ENCODE results near the gene MYOM3. TPM values are rescaled to one million over a fixed set of nuclear protein-coding genes. Genes with fewer than 3 reads are reported as not detected.
A peak's percentile ranks its signal among the peaks of the same experiment; 100 is the strongest.
"Not testable (repeated sequence)": the region's sequence is repeated elsewhere in the genome, so short reads cannot be mapped to it uniquely, and the experiment has no call there.

MYOM3 gene
- polyA plus RNA-seq, 6 donors from 2014 or later = not detected

GRCh38 chr1:24042315-24042714 lies 69.6 kb downstream of the MYOM3 start:
- no peaks in the 10 kb centered on the region for H3K27me3 Mint-ChIP-seq
- H3K4me1 Mint-ChIP-seq = no peaks in the 10 kb centered on the region
- ATAC-seq (ENCODE audit: low read depth in 2 of 2) = no peak
- H3K27ac Mint-ChIP-seq = no peak overlapping the region
- no peak overlapping the region for H3K4me3 Mint-ChIP-seq
- H3K9me3 Mint-ChIP-seq = peaks cover 0 to 4% (median 0%) of the 10 kb centered on the region in 7 donors
- no peak for DNase-seq
- no peaks in the 10 kb centered on the region for H3K36me3 Mint-ChIP-seq

- no peak overlapping the region for H3K4me3 Mint-ChIP-seq
Measured at GRCh38 chr1:24036088-24036487, 75.8 kb downstream of the MYOM3 start.

GRCh38 chr1:24032981-24033380 lies 79.0 kb downstream of the MYOM3 start:
- Mint-ChIP-seq H3K36me3 (no peaks in the 10 kb centered on the region), H3K27me3 (no peaks in the 10 kb centered on the region), H3K4me1 (peaks cover 0 to 3% (median 2%) of the 10 kb centered on the region in 3 donors), H3K9me3 (no peaks in the 10 kb centered on the region), H3K27ac (peak overlapping the region in 1 of 6 donors; percentile 38), H3K4me3 (no peak overlapping the region)
- ATAC-seq (ENCODE audit: low read depth in 2 of 2) (no peak), DNase-seq (no peak)

More at GRCh38 chr1:24036088-24036487, 75.8 kb downstream of the MYOM3 start:
- no peak overlapping the region for H3K27ac Mint-ChIP-seq
- ATAC-seq (ENCODE audit: low read depth in 2 of 2) (no peak), DNase-seq (no peak)
- no peaks in the 10 kb centered on the region for H3K9me3 Mint-ChIP-seq
- H3K36me3 Mint-ChIP-seq = no peaks in the 10 kb centered on the region
- no peaks in the 10 kb centered on the region for H3K4me1 Mint-ChIP-seq
- no peaks in the 10 kb centered on the region for H3K27me3 Mint-ChIP-seq

GRCh38 chr1:24030976-24031516 lies 80.9 kb downstream of the MYOM3 start:
- H3K4me1 Mint-ChIP-seq; DNase-seq; H3K9me3 Mint-ChIP-seq; H3K4me3 Mint-ChIP-seq; H3K27me3 Mint-ChIP-seq; ATAC-seq (ENCODE audit: low read depth in 2 of 2); H3K36me3 Mint-ChIP-seq: not testable (repeated sequence)
- H3K27ac Mint-ChIP-seq = peak overlapping the region in 1 of 6 donors; percentile 54

GRCh38 chr1:24027838-24028468 lies 84.0 kb downstream of the MYOM3 start:
- H3K27ac Mint-ChIP-seq = peak overlapping the region in 2 of 6 donors; percentile 14 to 42
- H3K4me3 Mint-ChIP-seq = no peak overlapping the region
- ATAC-seq (ENCODE audit: low read depth in 2 of 2) (peak in 1 of 2 donors; percentile 37), DNase-seq (peak; percentile 2)
- H3K36me3 Mint-ChIP-seq = no peaks in the 10 kb centered on the region
- peaks cover 4 to 5% (median 4%) of the 10 kb centered on the region in 3 donors for H3K4me1 Mint-ChIP-seq
- H3K27me3 Mint-ChIP-seq = no peaks in the 10 kb centered on the region
- no peaks in the 10 kb centered on the region for H3K9me3 Mint-ChIP-seq

GRCh38 chr1:24022581-24023361 lies 89.2 kb downstream of the MYOM3 start:
- DNase-seq (no peak), ATAC-seq (ENCODE audit: low read depth in 2 of 2) (no peak)
- H3K4me3 Mint-ChIP-seq = no peak overlapping the region
- no peaks in the 10 kb centered on the region for H3K36me3 Mint-ChIP-seq
- no peak overlapping the region for H3K27ac Mint-ChIP-seq
- H3K4me1 Mint-ChIP-seq = peaks cover 0 to 4% (median 0%) of the 10 kb centered on the region in 3 donors
- no peaks in the 10 kb centered on the region for H3K9me3 Mint-ChIP-seq
- no peaks in the 10 kb centered on the region for H3K27me3 Mint-ChIP-seq

- Mint-ChIP-seq H3K4me1 (peaks cover 0 to 4% (median 0%) of the 10 kb centered on the region in 3 donors), H3K4me3 (no peak overlapping the region), H3K27me3 (no peaks in the 10 kb centered on the region), H3K36me3 (no peaks in the 10 kb centered on the region), H3K9me3 (no peaks in the 10 kb centered on the region), H3K27ac (no peak overlapping the region)
- DNase-seq = no peak
- no peak for ATAC-seq (ENCODE audit: low read depth in 2 of 2)
Measured at GRCh38 chr1:24021403-24022266, 90.3 kb downstream of the MYOM3 start.

- Mint-ChIP-seq H3K36me3 (no peaks in the 10 kb centered on the region), H3K27ac (no peak overlapping the region), H3K4me3 (no peak overlapping the region), H3K9me3 (no peaks in the 10 kb centered on the region), H3K27me3 (no peaks in the 10 kb centered on the region), H3K4me1 (peaks cover 0 to 2% (median 0%) of the 10 kb centered on the region in 3 donors)
- DNase-seq = no peak
- ATAC-seq (ENCODE audit: low read depth in 2 of 2) = no peak
Measured at GRCh38 chr1:24020470-24020869, 91.5 kb downstream of the MYOM3 start.

- Mint-ChIP-seq H3K9me3 (no peaks in the 10 kb centered on the region), H3K4me1 (no peaks in the 10 kb centered on the region), H3K27me3 (no peaks in the 10 kb centered on the region), H3K4me3 (no peak overlapping the region), H3K27ac (no peak overlapping the region), H3K36me3 (no peaks in the 10 kb centered on the region)
- DNase-seq (no peak), ATAC-seq (ENCODE audit: low read depth in 2 of 2) (no peak)
Measured at GRCh38 chr1:24020025-24020424, 91.9 kb downstream of the MYOM3 start.

- Mint-ChIP-seq H3K4me1 (no peaks in the 10 kb centered on the region), H3K36me3 (no peaks in the 10 kb centered on the region), H3K27me3 (no peaks in the 10 kb centered on the region), H3K27ac (peak overlapping the region in 1 of 6 donors; percentile 38), H3K9me3 (no peaks in the 10 kb centered on the region), H3K4me3 (peak overlapping the region in 2 of 8 donors; percentile 9 to 41)
- no peak for DNase-seq
- ATAC-seq (ENCODE audit: low read depth in 2 of 2) = no peak
Measured at GRCh38 chr1:24018611-24019580, 93.0 kb downstream of the MYOM3 start.

- Mint-ChIP-seq H3K4me3 (no peak overlapping the region), H3K27ac (no peak overlapping the region), H3K27me3 (peaks cover 0 to 14% (median 8%) of the 10 kb centered on the region in 3 donors), H3K4me1 (peaks cover 4 to 10% (median 5%) of the 10 kb centered on the region in 3 donors), H3K36me3 (no peaks in the 10 kb centered on the region), H3K9me3 (no peaks in the 10 kb centered on the region)
- DNase-seq = no peak
- no peak for ATAC-seq (ENCODE audit: low read depth in 2 of 2)
Measured at GRCh38 chr1:24015221-24016210, 96.4 kb downstream of the MYOM3 start.
